Astrocyte (in vitro differentiated cells and primary cell): ENCODE results near the gene ZNF519.
"Not testable (repeated sequence)": the region's sequence is repeated elsewhere in the genome, so short reads cannot be mapped to it uniquely, and the experiment has no call there.

Experiments used
- EZH2 ChIP-seq: IDR thresholded peaks from 2 replicates; pipeline ENCODE4 v1.6.1; 2012; ENCODE audit warnings: mild to moderate bottlenecking, low read length, inconsistent platforms; ENCODE audit not compliant: insufficient read depth
- TF ChIP-seq, protein P1 (sequence below): IDR thresholded peaks from 2 replicates; pipeline ENCODE4 v1.5.1; 2011; ENCODE audit warnings: low read depth, mild to moderate bottlenecking, inconsistent platforms, low read length, moderate library complexity; ENCODE audit not compliant: insufficient read depth

DNA sequence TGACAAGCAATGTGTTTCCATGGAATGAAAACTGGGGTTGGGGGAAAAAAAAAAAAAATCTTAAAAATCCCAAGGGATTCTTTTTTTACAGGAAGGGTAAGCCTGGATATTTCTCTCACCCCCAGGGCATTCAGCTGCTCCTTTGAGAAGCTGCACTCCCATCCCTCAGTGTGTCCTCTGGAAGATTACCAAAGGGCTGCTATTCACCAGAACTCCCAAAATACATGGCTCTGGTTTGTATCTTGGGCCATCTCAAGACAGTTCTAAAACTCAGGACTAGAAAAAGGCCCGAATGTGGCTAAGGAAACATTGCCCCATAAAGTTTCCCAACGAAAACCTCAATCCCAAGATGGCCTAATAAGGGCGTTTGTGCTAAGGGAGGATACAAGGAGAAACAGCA is 1.4 kb downstream of the ZNF519 start:
- TF ChIP-seq, protein P1, sequence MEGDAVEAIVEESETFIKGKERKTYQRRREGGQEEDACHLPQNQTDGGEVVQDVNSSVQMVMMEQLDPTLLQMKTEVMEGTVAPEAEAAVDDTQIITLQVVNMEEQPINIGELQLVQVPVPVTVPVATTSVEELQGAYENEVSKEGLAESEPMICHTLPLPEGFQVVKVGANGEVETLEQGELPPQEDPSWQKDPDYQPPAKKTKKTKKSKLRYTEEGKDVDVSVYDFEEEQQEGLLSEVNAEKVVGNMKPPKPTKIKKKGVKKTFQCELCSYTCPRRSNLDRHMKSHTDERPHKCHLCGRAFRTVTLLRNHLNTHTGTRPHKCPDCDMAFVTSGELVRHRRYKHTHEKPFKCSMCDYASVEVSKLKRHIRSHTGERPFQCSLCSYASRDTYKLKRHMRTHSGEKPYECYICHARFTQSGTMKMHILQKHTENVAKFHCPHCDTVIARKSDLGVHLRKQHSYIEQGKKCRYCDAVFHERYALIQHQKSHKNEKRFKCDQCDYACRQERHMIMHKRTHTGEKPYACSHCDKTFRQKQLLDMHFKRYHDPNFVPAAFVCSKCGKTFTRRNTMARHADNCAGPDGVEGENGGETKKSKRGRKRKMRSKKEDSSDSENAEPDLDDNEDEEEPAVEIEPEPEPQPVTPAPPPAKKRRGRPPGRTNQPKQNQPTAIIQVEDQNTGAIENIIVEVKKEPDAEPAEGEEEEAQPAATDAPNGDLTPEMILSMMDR, result not testable (repeated sequence)
- TF ChIP-seq EZH2, result not testable (repeated sequence)
